NCI-H345 (cell line): ENCODE data around the gene OR9K2.
"Not testable (repeated sequence)": the region's sequence is repeated elsewhere in the genome, so short reads cannot be mapped to it uniquely, and the experiment has no call there.

ENCODE experiments used
- DNase-seq: peaks from one replicate; lab custom pipeline; 2025; lab: John Stamatoyannopoulos, UW

Gene OR9K2

GRCh38 chr12:55126106-55126505, at the start of gene OR9K2:
Gene OR9K2, plus strand, starts transcription at chr12:55126406. Its CDS starts 3,429 bp downstream, at chr12:55129835.
- DNase-seq, result no peak

- no peak for DNase-seq
These were observed 33.6 kb upstream of the OR9K2 start for GRCh38 chr12:55092579-55092978.

GRCh38 chr12:55112378-55112875, 13.8 kb upstream of the OR9K2 start:
- no peak for DNase-seq

GRCh38 chr12:55116152-55116551, 10.1 kb upstream of the OR9K2 start:
- DNase-seq, result no peak

GRCh38 chr12:55132816-55133215, 6.6 kb downstream of the OR9K2 start:
- DNase-seq, result no peak

GRCh38 chr12:55142669-55143565, 16.7 kb downstream of the OR9K2 start:
- peak; percentile 69 for DNase-seq

- DNase-seq, result no peak
These were observed 17.3 kb downstream of the OR9K2 start for GRCh38 chr12:55143566-55143870.

- DNase-seq, result peak; percentile 26
These were observed 40.9 kb downstream of the OR9K2 start for GRCh38 chr12:55167010-55167640.

GRCh38 chr12:55171445-55171844, 45.2 kb downstream of the OR9K2 start:
- no peak for DNase-seq

GRCh38 chr12:55171846-55172245, 45.6 kb downstream of the OR9K2 start:
- not testable (repeated sequence) for DNase-seq

- DNase-seq, result no peak
These were observed 46.5 kb downstream of the OR9K2 start for GRCh38 chr12:55172686-55173085.

- DNase-seq, result no peak
These were observed 47.2 kb downstream of the OR9K2 start for GRCh38 chr12:55173456-55173855.
